B cell (primary cell): Measurements from ENCODE around the gene UHRF1. TPM values are rescaled to one million over a fixed set of nuclear protein-coding genes. Genes with fewer than 3 reads are reported as not detected.

ENCODE experiments used
- ATAC-seq: fragments of 200-7000 bp; cut with Tn5 transposase; one replicate; pipeline ENCODE4 v1.10.0; 2021; ENCODE audit warnings: low read depth, mild to moderate bottlenecking, moderate number of reproducible peaks, moderate library complexity
- CTCF ChIA-PET: fragments of 350-600 bp; sonication (Branson Sonifier 250); formaldehyde crosslinking; loops from one replicate; lab custom pipeline; 2021; ENCODE audit warnings: antibody characterized with exemption, inconsistent platforms; lab: Charles Lee
- POLR2A ChIA-PET: fragments of 350-600 bp; sonication (Branson Sonifier 250); formaldehyde crosslinking; loops from one replicate; lab custom pipeline; 2021; ENCODE audit warnings: antibody characterized with exemption; lab: Charles Lee
- DNase-seq: peaks from one replicate; pipeline ENCODE4 v3.0.0; 2013
- H2AFZ ChIP-seq: 2 replicates; pipeline ENCODE4 v1.6.1; 2012; ENCODE audit warnings: mild to moderate bottlenecking, low read depth, low read length; ENCODE audit not compliant: insufficient read depth, poor library complexity, severe bottlenecking
- H3K27ac ChIP-seq, 2 donors: 1 replicate in 1 of 2; 2 replicates in 1 of 2; pipeline ENCODE4 v1.5.1; 2012 to 2013; ENCODE audit warnings: low read length in 2 of 2, mild to moderate bottlenecking in 2 of 2, moderate library complexity in 1 of 2
- H3K27me3 ChIP-seq, 4 experiments: fragments of 200-600 bp in 1 of 4; sonication (generic) in 1 of 4; replicated peaks in 1 of 4; 1 replicate in 2 of 4; 2 replicates in 2 of 4; pipeline versions ENCODE4 v1.6.1 to v1.7.0; 2013 to 2016; ENCODE audit warnings: low read length in 3 of 4, mild to moderate bottlenecking in 2 of 4, mixed read lengths in 1 of 4, moderate library complexity in 1 of 4; ENCODE audit not compliant: insufficient read depth in 4 of 4, control insufficient read depth in 3 of 4; ENCODE audit errors: control extremely low read depth in 1 of 4
- H3K36me3 ChIP-seq, 2 experiments: replicated peaks in 1 of 2; 1 replicate in 1 of 2; 2 replicates in 1 of 2; pipeline versions ENCODE4 v1.6.1 to v1.7.1; 2013; ENCODE audit warnings: low read length in 1 of 2; ENCODE audit not compliant: insufficient read depth in 2 of 2, control insufficient read depth in 1 of 2; ENCODE audit errors: control extremely low read depth in 1 of 2, extremely low read depth in 1 of 2
- H3K4me1 ChIP-seq, 2 donors: fragments of 200-600 bp in 1 of 2; sonication (generic) in 1 of 2; 1 replicate in 1 of 2; 2 replicates in 1 of 2; pipeline versions ENCODE4 v1.5.1 to v1.6.1; 2013 to 2017; ENCODE audit warnings: low read length in 2 of 2; ENCODE audit not compliant: control insufficient read depth in 2 of 2, insufficient read depth in 2 of 2
- H3K4me2 ChIP-seq: replicated peaks from 2 replicates; pipeline ENCODE3; 2012; ENCODE audit warnings: mild to moderate bottlenecking, low read depth, low read length; ENCODE audit not compliant: poor library complexity, severe bottlenecking
- H3K4me3 ChIP-seq, 5 experiments: fragments of 200-600 bp in 1 of 5; sonication (generic) in 1 of 5; 1 replicate in 3 of 5; 2 replicates in 2 of 5; pipeline versions ENCODE4 v1.5.1 to v1.7.0; 2011 to 2016; ENCODE audit warnings: low read length in 4 of 5, mild to moderate bottlenecking in 4 of 5, low read depth in 2 of 5, control low read depth in 1 of 5, moderate library complexity in 1 of 5; ENCODE audit not compliant: insufficient read depth in 1 of 5; ENCODE audit errors: control extremely low read depth in 1 of 5, extremely low read depth in 1 of 5
- H3K79me2 ChIP-seq: fragments of 200-600 bp; sonication (generic); one replicate; pipeline ENCODE4 v1.6.0; 2016; ENCODE audit warnings: low read length; ENCODE audit not compliant: control insufficient read depth, insufficient read depth
- H3K9ac ChIP-seq: fragments of 200-600 bp; sonication (generic); 2 replicates; pipeline ENCODE4 v1.6.1; 2017; ENCODE audit warnings: mild to moderate bottlenecking, low read length, moderate library complexity
- H3K9me3 ChIP-seq, 3 donors: one replicate each; pipeline versions ENCODE4 v1.6.1 to v1.7.1; 2013; ENCODE audit warnings: low read length in 2 of 3; ENCODE audit not compliant: control insufficient read depth in 2 of 3, insufficient read depth in 1 of 3; ENCODE audit errors: control extremely low read depth in 1 of 3
- H4K20me1 ChIP-seq: 2 replicates; pipeline ENCODE4 v1.6.0; 2012; ENCODE audit warnings: mild to moderate bottlenecking, low read length; ENCODE audit not compliant: insufficient read depth, control insufficient read depth, poor library complexity, severe bottlenecking
- H3K27ac Mint-ChIP-seq: one replicate; pipeline ENCODE4 v1.8.0; 2021; ENCODE audit warnings: mixed read lengths
- H3K27me3 Mint-ChIP-seq: one replicate; pipeline ENCODE4 v1.8.0; 2021; ENCODE audit warnings: mixed read lengths
- H3K4me1 Mint-ChIP-seq: one replicate; pipeline ENCODE4 v1.8.0; 2021; ENCODE audit warnings: mixed read lengths
- H3K4me3 Mint-ChIP-seq: one replicate; pipeline ENCODE4 v1.8.0; 2021; ENCODE audit warnings: mixed read lengths
- H3K9me3 Mint-ChIP-seq: one replicate; pipeline ENCODE4 v1.8.0; 2022; ENCODE audit warnings: mixed read lengths; ENCODE audit not compliant: insufficient read depth
- CTCF ChIP-seq: fragments of 200-600 bp; IDR thresholded peaks from one replicate; pipeline ENCODE4 v1.8.0; 2022; ENCODE audit warnings: antibody characterized with exemption, mild to moderate bottlenecking
- EZH2 ChIP-seq: IDR thresholded peaks from 2 replicates; pipeline ENCODE4 v1.6.1; 2012; ENCODE audit warnings: borderline replicate concordance, low read depth, mild to moderate bottlenecking, moderate library complexity, low read length; ENCODE audit not compliant: insufficient read depth, poor library complexity, severe bottlenecking
- WGBS: methylation state at CpG from one replicate; pipeline ENCODE4 v1.1.5; 2013; ENCODE audit warnings: missing lambda C conversion rate; ENCODE audit not compliant: insufficient coverage; 5-methylcytosine and 5-hydroxymethylcytosine counted together
- intact Hi-C: fragments of 100-400 bp; cut with micrococcal nuclease; formaldehyde crosslinking; loops from one replicate; pipeline ENCODE4 v1.10.0; 2022
- polyA plus RNA-seq: library from polyadenylated mRNA; depleted of rRNA; stranded (reverse); fragments of >200 nt; gene quantifications from 2 replicates; pipeline ENCODE4 v1.2.3, GENCODE V29; 2012
- total RNA-seq, 2 donors: library from RNA; stranded (reverse); fragments of 120-200 nt in 1 of 2; gene quantifications; 1 replicate in 1 of 2; 2 replicates in 1 of 2; pipeline versions ENCODE4 v1.2.3 to v1.2.4, GENCODE V29; 2013 to 2022

UHRF1 gene
- total and polyA plus RNA-seq, 2 donors (not counting 1 experiment from before 2014, with no cell fraction given): 0.32 to 0.55 TPM

DNA sequence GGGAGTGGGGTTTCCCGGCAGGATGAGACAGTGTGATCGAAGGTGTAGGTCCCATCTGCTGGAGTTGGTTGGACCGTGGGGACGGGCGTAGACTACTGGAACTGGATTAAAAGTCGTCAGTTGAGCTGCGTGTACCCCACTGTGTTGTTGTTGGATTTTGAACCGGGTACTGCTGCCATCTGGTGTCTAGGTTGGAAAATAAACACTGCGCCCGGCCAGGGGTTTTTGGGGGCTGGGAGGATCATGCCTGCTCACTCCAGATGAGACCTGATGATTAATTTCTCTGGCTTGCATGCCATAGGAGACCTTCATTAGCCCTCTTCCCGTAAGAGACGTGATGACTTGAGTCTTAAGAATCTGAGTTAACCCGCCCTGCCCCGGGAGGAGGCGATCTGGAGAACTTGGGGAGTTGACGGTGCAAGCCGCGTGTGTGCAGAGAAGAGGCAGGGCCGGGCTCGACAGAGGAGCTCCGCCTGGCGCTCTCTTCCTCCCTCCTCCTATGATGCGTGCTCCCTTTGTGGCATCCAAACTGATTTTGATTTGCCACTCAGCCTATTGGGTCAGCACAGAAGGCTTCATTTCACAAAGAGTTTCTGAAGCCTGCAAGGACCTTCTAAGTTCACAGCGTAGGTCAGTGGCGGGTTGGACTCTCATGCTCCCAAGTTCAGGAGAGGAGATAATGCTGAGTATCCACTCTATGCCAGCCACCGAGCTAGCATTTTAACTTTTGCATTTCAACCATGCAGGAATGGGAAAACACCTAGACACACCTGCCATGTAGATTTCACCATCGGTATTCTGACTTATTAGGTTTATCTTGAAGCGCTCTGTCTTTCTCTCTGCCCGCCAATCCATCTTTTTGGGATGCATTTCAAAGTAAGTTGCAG, 2.7 kb downstream of the UHRF1 start:
- ChIA-PET CTCF (interaction anchor here (0.6 to 15.4 kb wide), 28 partner anchors 8 to 179 kb away, joined by 3 to 219 read pairs (median 5); partner anchors contain the start of genes ARRDC5, KDM4B and PLIN3), POLR2A (interaction anchor here (0.6 to 1.5 kb wide), 5 partner anchors 19 to 219 kb away, joined by 3 to 9 read pairs (median 3); partner anchors contain the start of gene KDM4B)
- Mint-ChIP-seq H3K4me1 (peaks cover 68% of the 10 kb centered on the region), H3K9me3 (no peaks in the 10 kb centered on the region), H3K27ac (peak overlapping the region; percentile 87), H3K4me3 (peak overlapping the region; percentile 93), H3K27me3 (no peaks in the 10 kb centered on the region)
- Histone ChIP-seq H3K9ac (peak overlapping the region; percentile 70), H3K4me3 (peak overlapping the region in 4 of 5 experiments; percentile 2 to 73 (median 44)), H3K9me3 (no peaks in the 10 kb centered on the region), H3K36me3 (peaks cover 0 to 8% of the 10 kb centered on the region in 2 experiments), H2AFZ (peak overlapping the region; percentile 57), H3K4me1 (peaks cover 54 to 73% of the 10 kb centered on the region in 2 donors), H3K4me2 (peak overlapping the region; percentile 99), H3K27ac (no peak overlapping the region), H4K20me1 (peaks cover 76% of the 10 kb centered on the region), H3K27me3 (peaks cover 0 to 3% (median 0%) of the 10 kb centered on the region in 4 experiments), H3K79me2 (peaks cover 96% of the 10 kb centered on the region)
- WGBS: 14% methylated on average over 24 of the region's 29 CpGs
- DNase-seq (peak; percentile 81), ATAC-seq (peak; percentile 32)
- intact Hi-C loops: loop anchor here (1.0 to 2.0 kb wide), 3 partner anchors 40 to 219 kb away; no protein-coding TSS in a partner anchor
- no peak for TF ChIP-seq EZH2
- TF ChIP-seq CTCF: peak; percentile 72
